NCI-H345 (cell line): ENCODE measurements around the gene LRRC3.

Source experiments
- DNase-seq: peaks from one replicate; lab custom pipeline; 2025; lab: John Stamatoyannopoulos, UW

LRRC3 gene

GRCh38 chr21:44456915-44457736 is 1.8 kb downstream of the LRRC3 start:
- DNase-seq = no peak

GRCh38 chr21:44458971-44459711 is 3.8 kb downstream of the LRRC3 start:
- DNase-seq = no peak

GRCh38 chr21:44459712-44460440 is 4.6 kb downstream of the LRRC3 start:
- DNase-seq = no peak

GRCh38 chr21:44460441-44460755 is 5.1 kb downstream of the LRRC3 start:
- DNase-seq = no peak

- no peak for DNase-seq
Measured at GRCh38 chr21:44461005-44461404, 5.7 kb downstream of the LRRC3 start.

- DNase-seq = no peak
Measured at GRCh38 chr21:44461464-44462001, 6.2 kb downstream of the LRRC3 start.

GRCh38 chr21:44462086-44462833 is 7.0 kb downstream of the LRRC3 start:
- DNase-seq = no peak

- DNase-seq = no peak
Measured at GRCh38 chr21:44462834-44463200, 7.5 kb downstream of the LRRC3 start.

- DNase-seq = no peak
Measured at GRCh38 chr21:44463724-44464123, 8.4 kb downstream of the LRRC3 start.

- DNase-seq = no peak
Measured at GRCh38 chr21:44464351-44464750, 9.0 kb downstream of the LRRC3 start.

GRCh38 chr21:44466351-44466954 is 11.1 kb downstream of the LRRC3 start:
- no peak for DNase-seq

GRCh38 chr21:44466996-44467858 is 11.9 kb downstream of the LRRC3 start:
- no peak for DNase-seq

GRCh38 chr21:44467859-44468195 is 12.5 kb downstream of the LRRC3 start:
- no peak for DNase-seq

GRCh38 chr21:44471341-44471740 is 16.0 kb downstream of the LRRC3 start:
- no peak for DNase-seq

GRCh38 chr21:44471996-44472395 is 16.7 kb downstream of the LRRC3 start:
- no peak for DNase-seq

GRCh38 chr21:44473915-44474555 is 18.7 kb downstream of the LRRC3 start:
- DNase-seq = no peak

GRCh38 chr21:44475266-44475845 is 20.0 kb downstream of the LRRC3 start:
- no peak for DNase-seq

GRCh38 chr21:44477131-44477530 is 21.8 kb downstream of the LRRC3 start:
- DNase-seq = no peak

- no peak for DNase-seq
Measured at GRCh38 chr21:44477712-44478111, 22.4 kb downstream of the LRRC3 start.
